Pancreas (tissue), 10 donors: ENCODE results near the gene CASZ1. TPM values are rescaled to one million over a fixed set of nuclear protein-coding genes. Genes with fewer than 3 reads are reported as not detected.

Experiments
- ATAC-seq, 4 donors: fragments of 200-7000 bp; cut with Tn5 transposase; one replicate each; pipeline versions ENCODE4 v1.8.0 to v1.9.1; 2020; ENCODE audit warnings: mild to moderate bottlenecking in 4 of 4, moderate library complexity in 4 of 4
- DNase-seq, 6 donors: peaks; one replicate each; pipeline ENCODE4 v3.0.0-alpha.2; 2020
- FAIRE-seq: peaks from 2 replicates; lab custom pipeline; 2012; peaks lifted over from hg19 to GRCh38; lab: Jason Lieb, UNC
- H3K27ac ChIP-seq, 4 donors: fragments of 200-600 bp; sonication (generic); 1 replicate in 3 of 4; 2 replicates in 1 of 4; pipeline versions ENCODE4 v1.5.0 to v1.8.0; 2020
- H3K27me3 ChIP-seq, 4 donors: fragments of 200-600 bp; one replicate each; pipeline ENCODE4 v1.8.0; 2021
- H3K36me3 ChIP-seq, 3 donors: fragments of 200-600 bp; sonication (generic) in 1 of 3; one replicate each; pipeline versions ENCODE4 v1.5.0 to v1.8.0; 2020 to 2021
- H3K4me1 ChIP-seq, 3 donors: fragments of 200-600 bp; one replicate each; pipeline ENCODE4 v1.8.0; 2021
- H3K4me3 ChIP-seq, 4 donors: fragments of 200-600 bp; sonication (generic) in 2 of 4; one replicate each; pipeline versions ENCODE4 v1.5.0 to v1.8.0; 2020 to 2021
- H3K9me3 ChIP-seq, 4 donors: fragments of 200-600 bp; one replicate each; pipeline ENCODE4 v1.8.0; 2021
- CTCF ChIP-seq, 4 donors: fragments of 200-600 bp; sonication (generic) in 3 of 4; IDR thresholded peaks; one replicate each; pipeline versions ENCODE4 v1.5.0 to v1.8.0; 2021; ENCODE audit warnings: antibody characterized with exemption in 4 of 4
- WGBS, 2 donors: extraction: QIAGEN DNeasy Blood & Tissue Kit; methylation state at CpG; one replicate each; pipeline ENCODE4 v1.1.7; 2013; 5-methylcytosine and 5-hydroxymethylcytosine counted together
- intact Hi-C, 3 donors: fragments of 100-400 bp; cut with DNase I; formaldehyde crosslinking; loops; one replicate each; pipeline versions ENCODE4 v1.11.1 to v1.14.2; 2022
- polyA plus RNA-seq, 2 donors: library from polyadenylated mRNA; stranded (reverse); fragments of 200-250 nt; gene quantifications; one replicate each; pipeline ENCODE4 v1.2.3, GENCODE V29; 2013
- total RNA-seq, 6 donors: library from RNA; stranded (reverse); fragmentation: NEBNext Ultra II Directional in 4 of 6; extraction: Animal tissue kit (Norgen Biotek cat#: 25700) in 4 of 6; gene quantifications; one replicate each; pipeline versions ENCODE4 v1.2.1 to v1.2.4, GENCODE V29; 2021 to 2023
- donor health status: healthy with polysubstance abuse.
- donor health status: DM: no; HTN: no; CAD: no; lungs with moderate emphysema.
- donor health status: DM: no; HTN: no; CAD: no.
- donor health status: control.
- donor health status: control.
- donor health status: Bipolar disorder and iron deficiency.
- donor health status: DM: yes; HTN: yes; CAD: no.
- donor health status: DM: no; HTN: no; CAD: no.
- donor health status: DM: no; HTN: no; CAD: no.
- donor health status: DM: yes; HTN: yes; CAD: no.

The CASZ1 gene
- total and polyA plus RNA-seq, 8 donors, result 6.7 to 18.9 (median 13.8) TPM

GRCh38 chr1:10682108-10682445 is 114.4 kb downstream of the CASZ1 start:
- 23 to 26% methylated on average over 9 of the region's 9 CpGs for WGBS, 2 donors
- FAIRE-seq, result no peak
- peaks cover 21 to 54% (median 45%) of the 10 kb centered on the region in 3 donors for H3K4me1 ChIP-seq

GRCh38 chr1:10681296-10682107 is 114.9 kb downstream of the CASZ1 start:
- peaks cover 15 to 49% (median 39%) of the 10 kb centered on the region in 3 donors for H3K4me1 ChIP-seq
- peak overlapping the region in 2 of 4 donors; percentile 28 to 51 for H3K27ac ChIP-seq
- DNase-seq (no peak), ATAC-seq (no peak), FAIRE-seq (no peak)
- no peak overlapping the region for H3K4me3 ChIP-seq
- no peaks in the 10 kb centered on the region for H3K27me3 ChIP-seq
- intact Hi-C loops, result loop anchor here in 1 of 3 donors (10.0 kb wide), 2 partner anchors 103 to 167 kb away; no protein-coding TSS in a partner anchor
- H3K9me3 ChIP-seq, result no peaks in the 10 kb centered on the region
- H3K36me3 ChIP-seq, result no peaks in the 10 kb centered on the region
- 59 to 65% methylated on average over 17 to 18 of the region's 18 CpGs for WGBS, 2 donors
- no peak for TF ChIP-seq CTCF (IDR thresholded peaks at IDR 0.05)

More at GRCh38 chr1:10682108-10682445, 114.4 kb downstream of the CASZ1 start:
- intact Hi-C loops, result loop anchor here in 1 of 3 donors (10.0 kb wide), 2 partner anchors 103 to 167 kb away; no protein-coding TSS in a partner anchor
- H3K9me3 ChIP-seq, result no peaks in the 10 kb centered on the region
- TF ChIP-seq CTCF (IDR thresholded peaks at IDR 0.05), result no peak
- peak overlapping the region in 3 of 4 donors; percentile 12 to 51 (median 28) for H3K27ac ChIP-seq
- ATAC-seq, result no peak
- no peaks in the 10 kb centered on the region for H3K27me3 ChIP-seq
- no peaks in the 10 kb centered on the region for H3K36me3 ChIP-seq
- DNase-seq, result no peak
- no peak overlapping the region for H3K4me3 ChIP-seq

GRCh38 chr1:10680487-10680886 is 116.0 kb downstream of the CASZ1 start:
- H3K27me3 ChIP-seq, result no peaks in the 10 kb centered on the region
- H3K4me1 ChIP-seq, result peaks cover 5 to 38% (median 29%) of the 10 kb centered on the region in 3 donors
- no peaks in the 10 kb centered on the region for H3K36me3 ChIP-seq
- H3K27ac ChIP-seq, result no peak overlapping the region
- ATAC-seq, result peak in 1 of 4 donors; percentile 7
- TF ChIP-seq CTCF (IDR thresholded peaks at IDR 0.05), result no peak
- H3K4me3 ChIP-seq, result no peak overlapping the region
- WGBS, 2 donors, result 85 to 94% methylated on average over 11 of the region's 11 CpGs
- no peak for DNase-seq
- FAIRE-seq, result no peak
- intact Hi-C loops, result loop anchor here in 1 of 3 donors (10.0 kb wide), 2 partner anchors 104 to 166 kb away; no protein-coding TSS in a partner anchor
- no peaks in the 10 kb centered on the region for H3K9me3 ChIP-seq

GRCh38 chr1:10679496-10680220 is 116.8 kb downstream of the CASZ1 start:
- WGBS, 2 donors, result 46 to 50% methylated on average over 9 of the region's 9 CpGs
- FAIRE-seq, result no peak
- TF ChIP-seq CTCF (IDR thresholded peaks at IDR 0.05), result no peak
- peak in 3 of 4 donors; percentile 18 to 62 (median 50) for ATAC-seq
- no peaks in the 10 kb centered on the region for H3K9me3 ChIP-seq
- DNase-seq, result peak in 2 of 6 donors; percentile 60 to 66
- no peak overlapping the region for H3K4me3 ChIP-seq
- no peaks in the 10 kb centered on the region for H3K36me3 ChIP-seq
- intact Hi-C loops, result loop anchor here in 1 of 3 donors (10.0 kb wide), 2 partner anchors 105 to 165 kb away; no protein-coding TSS in a partner anchor
- H3K27ac ChIP-seq, result no peak overlapping the region
- H3K27me3 ChIP-seq, result no peaks in the 10 kb centered on the region
- peaks cover 4 to 30% (median 22%) of the 10 kb centered on the region in 3 donors for H3K4me1 ChIP-seq
